Measurements from ENCODE around the gene CDC123.

DNA sequence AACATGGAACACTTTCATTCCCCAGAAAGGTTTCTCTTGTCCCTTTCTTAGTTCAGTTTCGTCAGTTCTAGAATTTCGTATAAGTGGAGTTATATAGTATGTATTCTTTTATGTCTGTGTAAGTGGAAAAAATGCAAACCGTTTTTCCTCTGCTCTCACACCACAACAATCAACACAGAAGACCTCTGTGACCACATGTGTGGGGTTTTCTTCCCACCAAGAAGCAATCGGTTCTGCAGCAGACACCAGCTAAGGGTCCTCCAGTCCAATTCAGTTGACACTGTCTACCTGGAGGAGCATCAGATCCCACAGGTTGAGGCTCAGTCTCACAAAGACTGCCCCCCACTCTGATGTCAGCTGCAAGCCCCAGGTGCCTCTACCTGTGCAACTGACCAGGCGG lies 6.2 kb downstream of the CDC123 start:
- TF ChIP-seq POLR2AphosphoS5 (IDR thresholded peaks at IDR 0.05; ENCODE audit: insufficient read depth, low read depth, low read length) (no peak), POLR2A (IDR thresholded peaks at IDR 0.05; ENCODE audit: low read depth, low read length) (no peak), MAX (IDR thresholded peaks at IDR 0.05; ENCODE audit: insufficient read depth, insufficient read length) (no peak), EZH2 (IDR thresholded peaks at IDR 0.05; ENCODE audit: borderline replicate concordance, low read depth, low read length, severe bottlenecking) (no peak), JUN (IDR thresholded peaks at IDR 0.05; ENCODE audit: borderline replicate concordance, insufficient read depth, insufficient read length, low read depth) (no peak), MYC (IDR thresholded peaks at IDR 0.05; ENCODE audit: low read depth, low read length) (no peak)
- TF ChIP-seq, protein P1, sequence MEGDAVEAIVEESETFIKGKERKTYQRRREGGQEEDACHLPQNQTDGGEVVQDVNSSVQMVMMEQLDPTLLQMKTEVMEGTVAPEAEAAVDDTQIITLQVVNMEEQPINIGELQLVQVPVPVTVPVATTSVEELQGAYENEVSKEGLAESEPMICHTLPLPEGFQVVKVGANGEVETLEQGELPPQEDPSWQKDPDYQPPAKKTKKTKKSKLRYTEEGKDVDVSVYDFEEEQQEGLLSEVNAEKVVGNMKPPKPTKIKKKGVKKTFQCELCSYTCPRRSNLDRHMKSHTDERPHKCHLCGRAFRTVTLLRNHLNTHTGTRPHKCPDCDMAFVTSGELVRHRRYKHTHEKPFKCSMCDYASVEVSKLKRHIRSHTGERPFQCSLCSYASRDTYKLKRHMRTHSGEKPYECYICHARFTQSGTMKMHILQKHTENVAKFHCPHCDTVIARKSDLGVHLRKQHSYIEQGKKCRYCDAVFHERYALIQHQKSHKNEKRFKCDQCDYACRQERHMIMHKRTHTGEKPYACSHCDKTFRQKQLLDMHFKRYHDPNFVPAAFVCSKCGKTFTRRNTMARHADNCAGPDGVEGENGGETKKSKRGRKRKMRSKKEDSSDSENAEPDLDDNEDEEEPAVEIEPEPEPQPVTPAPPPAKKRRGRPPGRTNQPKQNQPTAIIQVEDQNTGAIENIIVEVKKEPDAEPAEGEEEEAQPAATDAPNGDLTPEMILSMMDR (IDR thresholded peaks at IDR 0.05; ENCODE audit: extremely low read depth in 1 of 2, insufficient read depth in 1 of 2, low read depth in 1 of 2, low read length in 2 of 2) = no peak

Data from endothelial cell of umbilical vein (primary cell).